HG03097 (cell line): ENCODE data around the gene TSHZ3.

Experiments
- ATAC-seq: cut with Tn5 transposase; IDR thresholded peaks from one replicate; pipeline ENCODE4 v1.9.1; 2021; ENCODE audit not compliant: unreplicated experiment, low FRiP score

Gene TSHZ3, protein sequence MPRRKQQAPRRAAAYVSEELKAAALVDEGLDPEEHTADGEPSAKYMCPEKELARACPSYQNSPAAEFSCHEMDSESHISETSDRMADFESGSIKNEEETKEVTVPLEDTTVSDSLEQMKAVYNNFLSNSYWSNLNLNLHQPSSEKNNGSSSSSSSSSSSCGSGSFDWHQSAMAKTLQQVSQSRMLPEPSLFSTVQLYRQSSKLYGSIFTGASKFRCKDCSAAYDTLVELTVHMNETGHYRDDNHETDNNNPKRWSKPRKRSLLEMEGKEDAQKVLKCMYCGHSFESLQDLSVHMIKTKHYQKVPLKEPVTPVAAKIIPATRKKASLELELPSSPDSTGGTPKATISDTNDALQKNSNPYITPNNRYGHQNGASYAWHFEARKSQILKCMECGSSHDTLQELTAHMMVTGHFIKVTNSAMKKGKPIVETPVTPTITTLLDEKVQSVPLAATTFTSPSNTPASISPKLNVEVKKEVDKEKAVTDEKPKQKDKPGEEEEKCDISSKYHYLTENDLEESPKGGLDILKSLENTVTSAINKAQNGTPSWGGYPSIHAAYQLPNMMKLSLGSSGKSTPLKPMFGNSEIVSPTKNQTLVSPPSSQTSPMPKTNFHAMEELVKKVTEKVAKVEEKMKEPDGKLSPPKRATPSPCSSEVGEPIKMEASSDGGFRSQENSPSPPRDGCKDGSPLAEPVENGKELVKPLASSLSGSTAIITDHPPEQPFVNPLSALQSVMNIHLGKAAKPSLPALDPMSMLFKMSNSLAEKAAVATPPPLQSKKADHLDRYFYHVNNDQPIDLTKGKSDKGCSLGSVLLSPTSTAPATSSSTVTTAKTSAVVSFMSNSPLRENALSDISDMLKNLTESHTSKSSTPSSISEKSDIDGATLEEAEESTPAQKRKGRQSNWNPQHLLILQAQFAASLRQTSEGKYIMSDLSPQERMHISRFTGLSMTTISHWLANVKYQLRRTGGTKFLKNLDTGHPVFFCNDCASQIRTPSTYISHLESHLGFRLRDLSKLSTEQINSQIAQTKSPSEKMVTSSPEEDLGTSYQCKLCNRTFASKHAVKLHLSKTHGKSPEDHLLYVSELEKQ

DNA sequence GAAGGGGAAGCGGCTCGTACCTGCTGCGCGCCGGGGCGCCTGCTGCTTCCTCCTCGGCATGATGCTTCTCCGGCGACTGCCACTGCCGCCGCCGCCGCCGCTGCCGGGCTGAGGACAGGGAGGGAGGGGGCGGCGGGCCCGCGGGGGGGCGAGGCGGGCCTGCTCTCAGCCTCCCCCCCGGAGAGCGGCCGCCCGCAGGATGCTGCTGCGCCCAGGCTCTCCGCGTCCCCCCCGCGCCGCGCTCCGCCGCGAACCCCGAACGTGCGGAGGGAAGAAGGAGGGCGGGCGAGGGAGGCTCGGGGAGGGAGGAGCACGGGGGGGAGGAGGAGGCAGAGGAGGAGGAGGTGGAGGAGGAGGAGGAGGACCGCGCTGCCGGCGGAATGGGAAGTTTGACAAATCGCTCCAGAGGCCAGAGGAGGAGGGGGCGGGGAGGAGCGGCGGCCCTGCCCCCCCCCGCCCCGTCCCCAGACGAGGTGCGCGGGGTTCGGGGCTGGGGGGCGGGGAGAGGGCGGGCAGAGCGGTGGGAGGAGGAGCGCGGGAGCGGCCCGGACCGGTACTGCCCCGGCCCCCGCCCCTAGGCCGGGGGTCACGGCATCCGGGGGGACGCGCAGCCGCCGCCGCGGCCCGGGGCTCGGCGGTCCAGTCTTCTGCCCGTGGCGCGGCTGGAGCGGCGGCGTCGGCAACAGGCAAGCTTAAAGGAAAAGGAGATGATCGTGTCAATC, at the start of gene TSHZ3:
Gene TSHZ3, minus strand, starts transcription at position 277 of the 722 bp plus-strand sequence. Its CDS starts 217 bp downstream, at position 60.
- ATAC-seq: no peak

DNA sequence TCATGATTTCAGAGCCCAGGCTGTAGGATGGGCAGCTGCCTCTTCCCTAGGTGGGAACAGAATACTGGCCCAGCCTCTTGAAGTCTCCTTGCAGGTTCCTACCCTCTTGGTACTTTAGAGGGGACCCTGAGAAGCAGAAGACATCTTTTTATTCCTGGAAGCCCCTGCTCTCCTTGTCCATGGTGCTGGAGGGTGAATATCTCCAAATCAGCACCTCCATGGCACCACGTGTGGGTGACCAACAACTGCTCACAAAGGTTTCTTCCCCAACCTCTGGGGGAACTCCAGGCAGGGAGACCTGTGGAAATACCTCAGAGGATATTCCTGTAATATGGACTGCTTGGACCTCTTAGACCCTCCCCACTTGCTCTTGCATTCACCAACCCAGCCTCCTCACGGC, 48.1 kb upstream of the TSHZ3 start:
- ATAC-seq: no peak

DNA sequence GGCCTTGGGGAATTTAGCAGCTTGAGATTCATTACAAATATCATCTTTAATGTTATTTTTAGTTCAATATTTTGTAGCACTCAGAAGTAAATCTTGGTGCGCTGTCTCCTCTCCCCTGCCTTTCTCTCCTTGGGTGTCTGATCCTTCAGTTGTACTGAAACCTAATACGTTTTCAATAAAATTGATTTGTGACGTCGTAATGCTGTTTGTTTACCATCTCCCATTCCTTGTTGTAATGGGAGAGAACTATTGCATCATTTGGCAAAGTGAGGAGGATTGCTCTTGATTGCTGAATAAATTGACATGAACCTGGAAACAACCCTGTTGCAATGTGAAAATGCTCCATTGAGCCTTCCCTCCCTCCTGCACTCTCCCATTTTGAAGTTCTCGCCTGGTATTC, 43.2 kb upstream of the TSHZ3 start:
- no peak for ATAC-seq

DNA sequence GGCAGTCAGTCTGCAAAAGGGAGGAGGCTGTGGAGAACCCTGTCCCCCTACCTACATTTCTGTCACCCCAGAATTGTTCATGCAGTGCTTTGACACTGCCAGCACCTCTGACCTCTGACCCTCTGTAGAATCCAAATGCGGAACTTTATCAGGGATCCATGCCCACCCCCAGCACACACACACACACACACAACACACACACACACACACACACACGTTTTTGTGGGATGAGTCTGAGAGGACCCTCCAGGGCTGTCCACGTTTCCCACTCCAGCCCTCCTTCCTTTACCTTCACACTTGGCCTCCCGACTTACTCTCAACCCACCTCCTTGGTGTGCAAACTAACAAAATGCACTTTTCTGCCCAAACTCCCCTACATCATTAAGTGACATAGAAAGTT, 42.3 kb upstream of the TSHZ3 start:
- ATAC-seq: no peak

DNA sequence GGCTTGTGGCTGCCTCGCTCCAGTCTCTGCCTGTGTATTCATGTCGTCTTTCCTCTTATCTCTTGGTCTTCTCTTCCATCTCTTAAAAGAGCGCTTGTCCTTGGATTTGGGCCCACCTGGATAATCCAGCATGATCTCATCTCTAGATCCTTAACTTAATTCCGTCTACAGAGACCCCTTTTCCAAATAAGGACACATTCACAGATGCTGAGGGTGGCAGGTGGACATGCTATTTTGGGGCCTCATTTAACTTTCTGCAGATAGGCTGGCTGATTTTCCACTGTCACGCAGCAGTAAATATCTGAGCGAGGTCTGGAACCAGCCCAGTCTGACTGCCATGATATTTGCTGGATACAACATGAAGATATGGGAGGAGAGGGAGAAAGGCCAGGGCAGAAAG, 41.5 kb upstream of the TSHZ3 start:
- ATAC-seq: no peak

DNA sequence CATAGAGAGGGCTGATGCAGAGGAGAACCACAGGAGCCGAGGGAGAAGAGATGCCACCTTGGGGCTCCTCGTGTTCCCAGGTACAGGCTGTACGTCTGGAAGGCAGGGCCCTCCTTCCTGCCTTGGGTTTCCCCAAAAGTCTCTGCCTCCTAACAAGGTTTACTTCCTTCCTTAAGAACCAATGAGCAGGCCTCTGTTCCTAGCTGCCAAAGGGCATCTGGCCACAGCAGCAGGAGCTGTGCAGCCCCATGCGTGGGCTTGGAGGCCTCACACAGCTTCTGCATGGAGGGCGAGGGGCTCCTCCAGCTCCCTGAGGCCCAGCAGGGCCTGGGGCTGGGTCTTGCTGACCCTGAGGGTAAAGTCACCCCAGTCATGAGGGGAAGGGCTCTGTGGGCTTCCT, 40.6 kb upstream of the TSHZ3 start:
- no peak for ATAC-seq

DNA sequence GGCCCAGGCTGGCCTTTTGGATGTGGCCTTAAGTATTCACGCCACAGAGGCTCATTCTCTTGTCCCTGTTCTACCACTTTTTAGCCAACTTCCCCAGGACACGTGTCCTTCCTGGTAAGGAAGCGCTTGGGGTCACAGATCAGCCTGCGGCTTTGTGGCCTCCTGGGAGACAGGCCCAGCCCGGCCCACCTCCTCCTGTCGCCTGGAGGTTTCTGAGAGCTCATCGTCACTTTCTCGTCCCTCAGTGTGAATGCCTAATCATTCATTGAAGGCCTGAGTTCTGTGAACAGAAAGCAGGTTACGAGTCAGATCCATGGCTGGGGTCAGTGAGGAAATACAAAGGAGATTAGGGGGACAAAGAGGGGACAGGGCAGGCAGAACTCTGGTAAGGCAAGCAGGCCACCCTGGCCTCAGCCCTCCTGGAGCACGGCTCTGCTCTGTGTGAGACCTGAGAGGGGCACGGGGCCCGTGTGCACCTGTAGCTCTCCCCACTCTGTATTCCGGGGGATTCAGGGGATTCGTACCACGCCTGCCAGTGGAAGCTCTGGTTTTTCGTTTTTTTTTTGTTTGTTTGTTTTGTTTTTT, 38.6 kb upstream of the TSHZ3 start:
- ATAC-seq: no peak

DNA sequence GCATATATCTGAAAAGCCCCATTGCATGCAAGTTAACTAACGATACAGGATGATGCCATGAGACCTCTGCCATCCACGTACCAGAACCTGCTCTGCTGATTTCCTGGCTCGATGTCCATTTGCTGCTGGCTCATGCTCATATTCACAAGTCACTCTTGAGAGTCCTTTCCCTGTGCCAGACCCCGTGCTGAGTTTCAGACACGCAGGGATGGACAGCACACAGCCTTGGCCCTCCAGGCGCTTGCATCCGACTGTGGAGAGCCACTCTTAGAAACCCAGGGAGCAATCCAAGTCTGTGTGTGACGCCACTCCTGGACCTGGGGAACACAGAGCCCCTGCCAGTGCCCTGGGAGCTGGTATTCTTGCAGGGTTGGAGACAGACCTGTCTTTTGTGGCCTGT, 37.6 kb upstream of the TSHZ3 start:
- ATAC-seq: no peak

DNA sequence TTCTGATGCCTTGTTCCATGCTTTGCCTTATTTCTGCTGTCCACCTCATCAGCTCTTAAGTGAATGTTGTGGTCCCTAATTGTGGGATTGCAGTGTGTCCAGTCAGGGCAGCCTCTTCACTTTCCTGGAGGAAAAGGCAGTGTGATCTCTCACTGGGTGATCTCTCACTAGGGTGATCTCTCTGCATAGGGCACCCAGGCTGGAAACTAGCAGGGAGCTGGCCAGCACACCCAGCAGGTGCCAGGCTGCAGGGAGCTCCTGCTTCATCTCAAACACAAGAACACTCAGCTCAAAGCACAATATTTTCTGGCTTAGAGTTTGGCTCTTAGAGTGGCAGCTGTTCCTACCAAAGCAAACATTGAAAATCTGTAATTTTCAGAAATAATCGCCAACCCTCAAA, 36.5 kb upstream of the TSHZ3 start:
- ATAC-seq: no peak

DNA sequence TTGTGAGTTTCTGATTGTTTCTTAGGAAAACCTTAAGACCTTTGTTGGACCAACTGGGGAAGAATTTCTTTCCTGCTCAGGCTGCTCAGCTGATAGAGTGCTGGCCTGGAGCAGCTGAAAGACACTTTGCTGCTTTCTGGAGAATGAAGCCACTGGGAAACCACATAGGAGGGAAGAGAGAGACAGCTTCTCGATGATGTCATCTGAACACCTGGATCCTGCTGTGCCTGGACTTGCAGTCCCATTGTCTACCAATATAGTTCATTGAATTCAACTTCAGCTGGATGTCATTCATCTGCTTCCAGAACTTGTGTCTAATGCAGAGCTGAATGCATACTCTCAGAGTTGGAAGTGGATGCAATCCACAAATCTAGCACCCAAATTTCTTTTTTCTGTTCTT, 34.3 kb upstream of the TSHZ3 start:
- no peak for ATAC-seq

DNA sequence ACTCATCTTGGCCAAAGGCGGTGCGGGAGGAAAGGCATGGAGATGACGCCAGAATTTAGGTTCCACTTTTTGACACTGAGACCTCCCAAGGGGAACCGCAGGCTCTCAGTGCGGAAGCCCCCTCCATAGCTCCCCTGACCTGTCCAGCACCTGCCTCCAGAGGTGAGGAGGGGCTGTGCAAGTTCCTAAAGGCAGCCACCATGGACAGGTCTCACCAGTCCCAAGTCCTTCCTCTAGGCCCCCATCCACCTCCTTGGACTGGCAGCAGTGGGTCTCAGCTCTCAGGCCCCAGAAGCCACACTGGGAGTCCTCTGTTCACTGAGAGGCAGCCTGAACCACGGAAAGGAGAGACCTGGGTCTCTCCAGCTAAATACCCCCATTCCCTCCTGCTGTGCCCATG, 31.6 kb upstream of the TSHZ3 start:
- no peak for ATAC-seq

DNA sequence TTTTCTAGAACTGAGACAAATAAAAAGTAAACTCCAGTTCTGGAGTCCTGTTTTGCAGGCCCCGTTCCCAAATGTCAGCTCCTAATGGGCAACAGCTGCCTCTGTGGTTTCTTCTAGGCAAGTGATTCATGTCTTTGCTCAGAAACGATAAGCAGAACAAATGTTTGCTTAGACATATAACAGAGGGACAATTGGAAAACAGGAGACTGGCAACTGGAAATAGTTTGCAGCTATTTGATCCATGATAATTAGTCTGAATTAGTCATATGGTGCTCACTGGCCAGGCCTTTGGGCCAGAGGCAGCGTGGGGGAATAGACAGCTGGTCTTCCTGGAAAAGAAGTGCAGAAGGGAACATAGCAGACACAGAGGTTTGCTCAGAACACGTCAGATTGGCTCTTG, 29.2 kb upstream of the TSHZ3 start:
- ATAC-seq: no peak

DNA sequence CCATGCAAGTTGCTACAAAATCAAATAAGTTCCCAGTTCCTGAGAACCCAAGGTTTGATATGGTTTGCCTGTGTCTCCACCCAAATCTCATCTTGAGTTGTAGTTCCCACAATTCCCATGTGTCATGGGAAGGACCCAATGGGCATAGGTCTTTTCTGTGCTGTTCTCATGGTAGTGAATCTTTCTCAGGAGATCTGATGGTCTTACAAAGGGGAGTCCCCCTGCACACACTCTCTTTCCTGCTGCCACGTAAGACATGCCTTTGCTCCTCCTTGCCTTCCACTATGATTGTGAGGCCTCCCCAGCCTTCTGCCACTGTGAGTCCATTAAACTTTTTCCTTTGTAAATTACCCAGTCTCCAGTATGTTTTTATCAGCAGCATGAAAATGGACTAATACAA, 28.5 kb upstream of the TSHZ3 start:
- no peak for ATAC-seq

DNA sequence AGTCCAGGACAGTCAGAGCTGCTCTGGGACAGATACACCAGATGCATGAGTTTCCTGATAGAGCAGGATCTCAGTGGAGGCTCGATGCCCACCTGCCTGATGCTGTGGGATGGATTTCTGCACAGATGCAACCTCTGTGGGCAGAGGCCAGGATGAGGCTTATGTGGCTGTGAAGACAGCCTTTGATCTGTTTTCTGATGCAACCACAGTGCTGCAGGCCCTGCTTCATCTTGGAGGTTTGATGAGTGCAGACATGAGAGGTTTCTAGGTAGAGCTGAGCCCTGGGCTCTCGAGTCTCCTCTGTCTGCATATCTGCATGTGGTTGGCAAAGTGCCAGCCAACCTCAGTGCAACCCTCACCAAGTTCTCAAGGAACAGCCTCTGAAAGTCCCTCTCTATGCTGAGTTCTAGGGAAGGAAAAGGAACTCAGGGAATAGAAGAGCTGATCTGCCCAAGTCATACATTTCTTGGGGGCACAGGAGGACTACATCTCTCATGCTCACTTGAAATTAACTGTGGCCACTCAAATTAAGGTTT, 23.1 kb upstream of the TSHZ3 start:
- ATAC-seq: no peak

DNA sequence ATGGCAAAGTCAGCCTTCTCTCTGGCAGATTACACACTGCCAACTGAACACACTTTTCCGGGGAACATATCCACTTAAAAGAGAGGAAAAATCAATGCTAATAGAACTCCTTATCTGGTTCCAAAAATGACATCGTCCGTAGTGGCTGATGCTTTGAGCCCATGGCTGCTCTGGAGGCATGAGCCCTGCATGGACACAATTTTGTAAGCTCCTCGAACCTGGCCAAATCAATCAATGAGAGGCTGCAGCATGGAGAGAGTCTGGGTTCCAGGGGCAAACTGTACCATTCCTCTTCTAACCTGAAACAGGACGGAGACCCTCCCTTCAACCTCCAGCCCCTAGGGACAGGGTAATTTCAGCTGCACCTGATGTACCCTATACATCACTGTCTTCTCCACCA, 21.0 kb upstream of the TSHZ3 start:
- no peak for ATAC-seq

DNA sequence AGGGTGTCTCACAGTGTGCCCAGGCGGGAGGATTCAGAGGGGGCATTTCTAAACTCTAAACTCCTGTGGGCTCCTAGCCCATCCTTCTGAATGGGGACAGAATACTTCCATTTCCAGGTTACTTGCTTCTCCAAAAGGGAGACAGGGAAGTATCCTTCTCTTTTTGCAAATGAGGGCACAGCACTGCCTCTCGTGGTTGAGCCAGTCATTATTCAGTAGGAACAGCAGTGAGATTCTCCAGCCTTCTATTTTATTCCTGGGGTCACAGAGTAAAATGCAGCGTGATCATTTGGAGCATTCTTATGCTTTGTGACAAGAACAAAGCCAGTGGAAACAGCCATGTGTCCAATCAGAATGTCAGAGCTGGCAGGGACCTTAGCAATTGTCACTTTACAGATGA, 15.7 kb upstream of the TSHZ3 start:
- no peak for ATAC-seq

DNA sequence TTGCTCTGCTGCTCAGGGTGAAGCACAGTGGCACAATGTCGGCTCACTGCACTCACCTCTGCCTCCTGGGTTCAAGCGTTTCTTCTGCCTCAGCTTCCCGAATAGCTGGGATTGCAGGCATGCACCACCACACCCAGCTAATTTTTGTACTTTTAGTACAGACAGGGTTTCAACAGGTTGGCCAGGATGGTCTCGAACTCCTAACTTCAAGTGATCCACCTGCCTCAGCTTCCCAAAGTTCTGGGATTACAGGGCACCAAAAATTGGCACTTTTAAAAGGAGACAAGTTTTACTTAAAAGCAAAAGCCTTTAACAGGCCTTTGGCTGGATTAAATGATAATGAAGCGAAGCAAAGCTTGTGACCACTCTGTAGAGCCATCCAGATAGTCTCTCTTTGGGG, 12.5 kb upstream of the TSHZ3 start:
- ATAC-seq: no peak

DNA sequence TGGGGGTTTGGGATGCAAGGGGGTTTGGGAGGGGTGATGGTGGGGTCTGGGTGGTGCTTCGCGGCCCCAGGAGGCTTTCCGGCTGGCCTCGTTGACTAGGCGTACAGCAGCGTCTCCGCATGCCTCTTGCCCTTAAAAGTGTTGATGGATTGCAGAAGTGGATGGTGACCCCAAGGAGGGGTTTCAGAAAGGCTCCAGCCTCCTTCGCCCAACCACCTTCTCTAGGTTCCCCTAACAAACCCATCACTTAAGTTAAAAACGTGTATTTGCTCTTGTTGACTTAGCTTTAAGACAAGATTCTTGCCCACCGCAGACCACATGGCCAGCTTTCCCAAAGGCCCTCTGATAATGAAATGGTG, 8.1 kb upstream of the TSHZ3 start:
- ATAC-seq: no peak

DNA sequence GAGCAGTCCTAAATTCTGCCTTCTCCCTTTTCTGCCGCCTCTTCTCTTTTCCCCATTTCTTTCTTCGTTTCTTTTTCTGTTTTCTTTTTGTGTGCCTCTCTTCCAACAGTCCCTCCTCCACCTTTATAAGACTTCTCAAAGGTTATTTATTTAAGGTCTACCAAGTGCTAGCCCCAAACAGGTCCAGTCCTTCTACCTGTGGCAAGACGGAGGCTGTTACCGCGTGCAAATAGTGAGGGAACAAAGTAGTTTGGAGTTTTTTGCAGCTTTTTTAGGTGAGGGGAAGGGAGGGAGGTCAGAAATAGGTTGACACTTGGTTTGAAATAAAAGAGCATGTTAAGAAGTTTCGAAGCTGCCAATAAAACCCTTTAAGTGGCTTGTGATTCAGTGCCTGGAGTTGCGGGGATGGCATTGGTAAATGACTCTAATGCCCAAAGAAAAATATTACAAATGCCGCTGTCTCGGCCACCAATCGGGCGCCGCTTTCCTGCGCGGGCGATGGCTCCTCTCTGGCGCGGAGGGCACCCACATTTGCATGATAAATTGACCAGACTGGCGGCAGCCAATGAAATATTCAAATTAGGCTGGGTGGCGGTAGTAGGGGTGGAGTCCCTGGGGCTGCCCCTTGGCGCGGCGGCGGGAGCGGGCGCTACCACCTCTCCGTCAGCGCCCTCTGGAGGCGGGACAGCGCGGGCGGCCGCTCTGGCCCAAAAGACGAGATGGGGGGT, 7.5 kb upstream of the TSHZ3 start:
- ATAC-seq: no peak
